ENCODE data around the gene FBXW9.
"Not testable (repeated sequence)": the region's sequence is repeated elsewhere in the genome, so short reads cannot be mapped to it uniquely, and the experiment has no call there.

FBXW9 gene

GRCh38 chr19:12680034-12680433, 16.4 kb downstream of the FBXW9 start:
- no peak for DNase-seq (ENCODE audit: low spot score)

GRCh38 chr19:12678039-12678438, 18.4 kb downstream of the FBXW9 start:
- DNase-seq (ENCODE audit: low spot score): not testable (repeated sequence)

- DNase-seq (ENCODE audit: low spot score): no peak
These were observed 19.5 kb downstream of the FBXW9 start for GRCh38 chr19:12676928-12677327.

GRCh38 chr19:12676384-12676792, 20.0 kb downstream of the FBXW9 start:
- peak; percentile 84 for DNase-seq (ENCODE audit: low spot score)

GRCh38 chr19:12675940-12676339, 20.5 kb downstream of the FBXW9 start:
- DNase-seq (ENCODE audit: low spot score): no peak

GRCh38 chr19:12675399-12675798, 21.0 kb downstream of the FBXW9 start:
- DNase-seq (ENCODE audit: low spot score): no peak

GRCh38 chr19:12672744-12673143, 23.7 kb downstream of the FBXW9 start:
- DNase-seq (ENCODE audit: low spot score): no peak

GRCh38 chr19:12670159-12670928, 26.1 kb downstream of the FBXW9 start:
- no peak for DNase-seq (ENCODE audit: low spot score)

- DNase-seq (ENCODE audit: low spot score): peak; percentile 68
These were observed 26.9 kb downstream of the FBXW9 start for GRCh38 chr19:12669270-12670158.

GRCh38 chr19:12668932-12669269, 27.5 kb downstream of the FBXW9 start:
- DNase-seq (ENCODE audit: low spot score): peak; percentile 19

- DNase-seq (ENCODE audit: low spot score): no peak
These were observed 28.1 kb downstream of the FBXW9 start for GRCh38 chr19:12668346-12668745.

GRCh38 chr19:12667731-12668302, 28.6 kb downstream of the FBXW9 start:
- DNase-seq (ENCODE audit: low spot score): no peak

GRCh38 chr19:12666265-12667048, 30.0 kb downstream of the FBXW9 start, which contains the start of the genes MAN2B1 and WDR83:
MAN2B1 (minus strand) TSS chr19:12666742; CDS start chr19:12666701, 41 bp downstream.
WDR83 (plus strand) TSS chr19:12666807; CDS start chr19:12669791, 2,984 bp downstream.
- DNase-seq (ENCODE audit: low spot score): peak; percentile 96

GRCh38 chr19:12665671-12666264, 30.7 kb downstream of the FBXW9 start:
- DNase-seq (ENCODE audit: low spot score): no peak

- no peak for DNase-seq (ENCODE audit: low spot score)
These were observed 31.2 kb downstream of the FBXW9 start for GRCh38 chr19:12665281-12665573.

GRCh38 chr19:12664406-12665280, 31.8 kb downstream of the FBXW9 start:
- DNase-seq (ENCODE audit: low spot score): peak; percentile 91

- DNase-seq (ENCODE audit: low spot score): no peak
These were observed 35.5 kb downstream of the FBXW9 start for GRCh38 chr19:12660980-12661379.

GRCh38 chr19:12657966-12658365, 38.5 kb downstream of the FBXW9 start:
- DNase-seq (ENCODE audit: low spot score): peak; percentile 41

- peak; percentile 90 for DNase-seq (ENCODE audit: low spot score)
These were observed 39.4 kb downstream of the FBXW9 start for GRCh38 chr19:12656899-12657571.

- DNase-seq (ENCODE audit: low spot score): no peak
These were observed 40.9 kb downstream of the FBXW9 start for GRCh38 chr19:12655546-12655945.
